Kidney (tissue), 14 donors: ENCODE measurements around the gene SEL1L. TPM values are rescaled to one million over a fixed set of nuclear protein-coding genes. Genes with fewer than 3 reads are reported as not detected.

Experiments
- DNase-seq, 5 donors: peaks; one replicate each; pipeline ENCODE4 v3.0.0-alpha.2; 2013 to 2020
- FAIRE-seq: peaks from 2 replicates; lab custom pipeline; 2012; peaks lifted over from hg19 to GRCh38; lab: Jason Lieb, UNC
- H3K27ac ChIP-seq, 2 donors: one replicate each; pipeline ENCODE4 v1.7.0; 2013; ENCODE audit warnings: low read depth in 2 of 2, low read length in 2 of 2, inconsistent platforms in 1 of 2
- H3K27me3 ChIP-seq: one replicate; pipeline ENCODE4 v1.7.1; 2013; ENCODE audit warnings: low read length, inconsistent platforms; ENCODE audit not compliant: control insufficient read depth, insufficient read depth
- H3K36me3 ChIP-seq, 3 donors: one replicate each; pipeline versions ENCODE4 v1.7.0 to v1.7.1; 2013; ENCODE audit warnings: low read length in 3 of 3, control low read depth in 1 of 3, inconsistent platforms in 1 of 3; ENCODE audit not compliant: insufficient read depth in 3 of 3, control insufficient read depth in 2 of 3
- H3K4me1 ChIP-seq, 3 donors: one replicate each; pipeline versions ENCODE4 v1.7.0 to v1.7.1; 2013; ENCODE audit warnings: low read length in 3 of 3, inconsistent platforms in 1 of 3, low read depth in 1 of 3; ENCODE audit not compliant: control insufficient read depth in 2 of 3, insufficient read depth in 2 of 3
- H3K4me3 ChIP-seq, 3 donors: one replicate each; pipeline versions ENCODE4 v1.7.0 to v1.8.1; 2013; ENCODE audit warnings: low read length in 3 of 3, control low read depth in 1 of 3, inconsistent platforms in 1 of 3
- H3K9ac ChIP-seq, 3 donors: one replicate each; pipeline versions ENCODE4 v1.7.0 to v1.7.1; 2013; ENCODE audit warnings: low read length in 3 of 3, control low read depth in 1 of 3, inconsistent platforms in 1 of 3
- H3K9me3 ChIP-seq, 3 donors: one replicate each; pipeline versions ENCODE4 v1.7.0 to v1.7.1; 2013; ENCODE audit warnings: low read length in 3 of 3, control low read depth in 1 of 3, inconsistent platforms in 1 of 3; ENCODE audit not compliant: control insufficient read depth in 2 of 3, insufficient read depth in 1 of 3
- CTCF ChIP-seq: IDR thresholded peaks from 3 replicates; pipeline ENCODE4 v1.5.1; 2012; ENCODE audit warnings: mild to moderate bottlenecking, moderate library complexity, borderline replicate concordance; ENCODE audit not compliant: insufficient read depth; ENCODE audit errors: extremely low read depth
- intact Hi-C: fragments of 100-400 bp; cut with DNase I; formaldehyde crosslinking; loops from one replicate; pipeline ENCODE4 v1.11.1; 2022
- polyA plus RNA-seq: library from polyadenylated mRNA; stranded (reverse); fragments of 350-450 nt; fragmentation: Illumina TruSeq; extraction: RNeasy Lipid Tissue Mini Kit (QIAGEN cat#74804); gene quantifications from one replicate; pipeline ENCODE4 v1.2.3, GENCODE V29; 2014; ENCODE audit warnings: low read depth, low replicate concordance; ENCODE audit not compliant: insufficient read depth
- total RNA-seq: library from RNA; stranded (reverse); fragmentation: NEBNext Ultra II Directional; extraction: Animal tissue kit (Norgen Biotek cat#: 25700); gene quantifications from one replicate; pipeline ENCODE4 v1.2.1, GENCODE V29; 2021
- donor health status: control.
- donor health status: control.
- donor health status: control.
- donor health status: control.
- donor health status: control.
- donor health status: DM: yes; HTN: yes; CAD: no.
- donor health status: Normal renal cell carcinoma (clear cell type).

Gene SEL1L
- total and polyA plus RNA-seq, 2 donors from 2014 or later = 18.9 to 115 TPM

- Histone ChIP-seq H3K9ac (no peak overlapping the region), H3K4me1 (no peaks in the 10 kb centered on the region), H3K36me3 (no peaks in the 10 kb centered on the region), H3K27me3 (no peaks in the 10 kb centered on the region), H3K9me3 (no peaks in the 10 kb centered on the region), H3K27ac (no peak overlapping the region), H3K4me3 (no peak overlapping the region)
- no peak for FAIRE-seq
- no peak for DNase-seq
- no peak for TF ChIP-seq CTCF
- intact Hi-C loops = no loop called here
Measured at GRCh38 chr14:81571437-81571836, 37.8 kb upstream of the SEL1L start.

GRCh38 chr14:81567302-81567701 is 33.6 kb upstream of the SEL1L start:
- Histone ChIP-seq H3K27ac (no peak overlapping the region), H3K4me1 (no peaks in the 10 kb centered on the region), H3K9ac (no peak overlapping the region), H3K27me3 (no peaks in the 10 kb centered on the region), H3K9me3 (no peaks in the 10 kb centered on the region), H3K36me3 (no peaks in the 10 kb centered on the region), H3K4me3 (no peak overlapping the region)
- intact Hi-C loops = no loop called here
- FAIRE-seq (no peak), DNase-seq (no peak)
- no peak for TF ChIP-seq CTCF

GRCh38 chr14:81565441-81566290 is 32.0 kb upstream of the SEL1L start:
- H3K4me1 ChIP-seq = no peaks in the 10 kb centered on the region
- DNase-seq (peak in 2 of 5 donors; percentile 58 to 60), FAIRE-seq (no peak)

More at GRCh38 chr14:81565441-81566290, 32.0 kb upstream of the SEL1L start:
- intact Hi-C loops = no loop called here
- Histone ChIP-seq H3K9me3 (no peaks in the 10 kb centered on the region), H3K36me3 (no peaks in the 10 kb centered on the region), H3K27me3 (no peaks in the 10 kb centered on the region), H3K4me3 (no peak overlapping the region), H3K9ac (no peak overlapping the region), H3K27ac (no peak overlapping the region)
- peak; percentile 50 for TF ChIP-seq CTCF
